Keratinocyte (primary cell): ENCODE results near the gene LRRC8C. TPM values are rescaled to one million over a fixed set of nuclear protein-coding genes. Genes with fewer than 3 reads are reported as not detected.

Source experiments
- DNase-seq: peaks from one replicate; pipeline ENCODE4 v3.0.0-alpha.2; 2011; ENCODE audit warnings: low read depth, missing footprints, low spot score
- FAIRE-seq: peaks from 2 replicates; lab custom pipeline; 2011; peaks lifted over from hg19 to GRCh38; lab: Jason Lieb, UNC
- H2AFZ ChIP-seq: 2 replicates; pipeline ENCODE4 v1.6.0; 2012; ENCODE audit warnings: low read length, control low read depth, inconsistent platforms; ENCODE audit not compliant: control insufficient read depth
- H3K27ac ChIP-seq: 2 replicates; pipeline ENCODE4 v1.5.1; 2011; ENCODE audit warnings: low read length; ENCODE audit not compliant: control insufficient read depth, insufficient read depth
- H3K27me3 ChIP-seq: 3 replicates; pipeline ENCODE4 v1.6.0; 2011; ENCODE audit warnings: low read length; ENCODE audit not compliant: control insufficient read depth, insufficient read depth; ENCODE audit errors: extremely low read depth
- H3K36me3 ChIP-seq, 2 experiments: 2 replicates in 1 of 2; 3 replicates in 1 of 2; pipeline ENCODE4 v1.5.1; 2011; ENCODE audit warnings: low read length in 2 of 2, mild to moderate bottlenecking in 1 of 2; ENCODE audit not compliant: control insufficient read depth in 2 of 2, insufficient read depth in 2 of 2; ENCODE audit errors: extremely low read depth in 1 of 2
- H3K4me1 ChIP-seq: 3 replicates; pipeline ENCODE4 v1.5.1; 2011; ENCODE audit warnings: low read length; ENCODE audit not compliant: control insufficient read depth, insufficient read depth; ENCODE audit errors: extremely low read depth
- H3K4me2 ChIP-seq: 3 replicates; pipeline ENCODE4 v1.6.0; 2011; ENCODE audit warnings: low read depth, low read length; ENCODE audit not compliant: control insufficient read depth, insufficient read depth; ENCODE audit errors: extremely low read depth
- H3K4me3 ChIP-seq, 3 experiments: fragments of 200-600 bp in 1 of 3; sonication (generic) in 1 of 3; 2 replicates in 2 of 3; 3 replicates in 1 of 3; pipeline ENCODE4 v1.5.1; 2011 to 2016; ENCODE audit warnings: low read length in 3 of 3, mild to moderate bottlenecking in 3 of 3, control low read depth in 2 of 3, inconsistent platforms in 1 of 3, low read depth in 1 of 3, mixed read lengths in 1 of 3, mixed run types in 1 of 3, moderate library complexity in 1 of 3; ENCODE audit not compliant: control insufficient read depth in 2 of 3, insufficient read depth in 2 of 3; ENCODE audit errors: extremely low read depth in 1 of 3
- H3K79me2 ChIP-seq: 2 replicates; pipeline ENCODE4 v1.6.0; 2012; ENCODE audit warnings: low read length; ENCODE audit not compliant: control insufficient read depth, insufficient read depth
- H3K9ac ChIP-seq: 3 replicates; pipeline ENCODE4 v1.6.0; 2011; ENCODE audit warnings: low read length; ENCODE audit not compliant: control insufficient read depth, insufficient read depth; ENCODE audit errors: extremely low read depth
- H3K9me1 ChIP-seq: 3 replicates; pipeline ENCODE4 v1.6.0; 2011; ENCODE audit warnings: low read length; ENCODE audit not compliant: control insufficient read depth, insufficient read depth; ENCODE audit errors: extremely low read depth
- H3K9me3 ChIP-seq: 2 replicates; pipeline ENCODE4 v1.5.1; 2012; ENCODE audit warnings: low read depth, low read length; ENCODE audit not compliant: control insufficient read depth
- H4K20me1 ChIP-seq: 3 replicates; pipeline ENCODE4 v1.6.0; 2011; ENCODE audit warnings: low read length; ENCODE audit not compliant: control insufficient read depth, insufficient read depth; ENCODE audit errors: extremely low read depth
- CTCF ChIP-seq, 3 experiments: IDR thresholded peaks in 1 of 3; conservative IDR thresholded peaks in 1 of 3; optimal IDR thresholded peaks in 1 of 3; 2 replicates in 2 of 3; 3 replicates in 1 of 3; pipeline versions ENCODE3 to v1.5.1; 2011; ENCODE audit warnings: low read length in 3 of 3, mild to moderate bottlenecking in 3 of 3, moderate library complexity in 2 of 3, control low read depth in 1 of 3, inconsistent platforms in 1 of 3; ENCODE audit not compliant: insufficient read depth in 2 of 3; ENCODE audit errors: extremely low read depth in 1 of 3
- EZH2 ChIP-seq: IDR thresholded peaks from one replicate; pipeline ENCODE4 v1.6.1; 2012; ENCODE audit warnings: inconsistent platforms, mild to moderate bottlenecking, low read length, moderate library complexity
- dilution Hi-C: fragments of 300-500 bp; cut with MboI; formaldehyde crosslinking; loops from one replicate; pipeline ENCODE4 v1.7.0; 2020; ENCODE audit warnings: low sequenced_read_pairs; ENCODE audit not compliant: extremely low pct_ligation_motif_present
- polyA plus RNA-seq, 5 experiments: library from polyadenylated mRNA; depleted of rRNA in 3 of 5; stranded (reverse) in 3 of 5; stranded (forward) in 1 of 5; unstranded in 1 of 5; fragments of >200 nt; gene quantifications; 1 replicate in 1 of 5; 2 replicates in 3 of 5; 3 replicates in 1 of 5; pipeline versions ENCODE4 v1.2.1 to v1.2.3, GENCODE V29; 2011 to 2012; ENCODE audit warnings: missing spikeins in 2 of 5, low read depth in 1 of 5, low replicate concordance in 1 of 5

LRRC8C gene
- polyA plus RNA-seq, 1 donor (not counting 4 experiments of a cell fraction or from before 2014, with no cell fraction given): 18.4 TPM

- Histone ChIP-seq H4K20me1 (no peaks in the 10 kb centered on the region), H3K4me2 (no peak overlapping the region), H3K4me1 (no peaks in the 10 kb centered on the region), H2AFZ (no peak overlapping the region), H3K79me2 (no peaks in the 10 kb centered on the region), H3K9me3 (no peaks in the 10 kb centered on the region), H3K9me1 (no peaks in the 10 kb centered on the region), H3K36me3 (no peaks in the 10 kb centered on the region), H3K9ac (no peak overlapping the region), H3K4me3 (no peak overlapping the region), H3K27ac (no peak overlapping the region), H3K27me3 (no peaks in the 10 kb centered on the region)
- dilution Hi-C loops: no loop called here
- no peak for TF ChIP-seq CTCF (optimal IDR thresholded peaks at IDR 0.05 in 1 of 3, IDR thresholded peaks at IDR 0.05 in 1 of 3, conservative IDR thresholded peaks at IDR 0.05 in 1 of 3; ENCODE audit: extremely low read depth in 1 of 3, insufficient read depth in 2 of 3, low read length in 3 of 3)
- no peak for FAIRE-seq
- no peak for DNase-seq
These were observed 62.9 kb downstream of the LRRC8C start for GRCh38 chr1:89695847-89696246.

DNA sequence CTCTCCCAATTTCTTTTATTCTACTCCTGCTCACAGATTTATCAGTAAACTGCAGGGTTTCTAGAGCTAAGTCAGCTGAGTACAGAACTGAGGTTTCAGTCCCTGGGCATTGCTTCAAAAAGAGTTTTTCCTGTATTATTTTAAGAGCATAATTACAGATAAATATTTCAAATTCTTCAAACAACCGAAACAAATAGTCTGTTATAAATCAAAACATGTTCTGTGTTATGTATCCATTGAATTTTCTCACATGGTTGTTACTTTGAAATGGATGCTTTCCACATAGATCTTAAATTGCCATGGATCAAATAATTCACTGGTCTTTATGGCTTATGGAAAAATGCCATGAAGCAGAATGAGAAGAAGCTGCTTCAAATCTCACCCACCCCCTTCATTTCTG, 64.5 kb downstream of the LRRC8C start:
- no peak overlapping the region for H3K4me2 ChIP-seq
- no peaks in the 10 kb centered on the region for H4K20me1 ChIP-seq
- H3K9me1 ChIP-seq: no peaks in the 10 kb centered on the region
- no peaks in the 10 kb centered on the region for H3K4me1 ChIP-seq
- H3K27me3 ChIP-seq: no peaks in the 10 kb centered on the region
- no peak overlapping the region for H2AFZ ChIP-seq
- FAIRE-seq (no peak), DNase-seq (no peak)
- no peak overlapping the region for H3K4me3 ChIP-seq
- no peak overlapping the region for H3K27ac ChIP-seq
- no peak for TF ChIP-seq EZH2
- TF ChIP-seq CTCF (optimal IDR thresholded peaks at IDR 0.05 in 1 of 3, IDR thresholded peaks at IDR 0.05 in 1 of 3, conservative IDR thresholded peaks at IDR 0.05 in 1 of 3; ENCODE audit: extremely low read depth in 1 of 3, insufficient read depth in 2 of 3, low read length in 3 of 3): no peak
- no peaks in the 10 kb centered on the region for H3K79me2 ChIP-seq
- no peaks in the 10 kb centered on the region for H3K9me3 ChIP-seq
- no peaks in the 10 kb centered on the region for H3K36me3 ChIP-seq
- dilution Hi-C loops: no loop called here
- H3K9ac ChIP-seq: no peak overlapping the region
